ENCODE measurements around the gene PTPRK.

DNA sequence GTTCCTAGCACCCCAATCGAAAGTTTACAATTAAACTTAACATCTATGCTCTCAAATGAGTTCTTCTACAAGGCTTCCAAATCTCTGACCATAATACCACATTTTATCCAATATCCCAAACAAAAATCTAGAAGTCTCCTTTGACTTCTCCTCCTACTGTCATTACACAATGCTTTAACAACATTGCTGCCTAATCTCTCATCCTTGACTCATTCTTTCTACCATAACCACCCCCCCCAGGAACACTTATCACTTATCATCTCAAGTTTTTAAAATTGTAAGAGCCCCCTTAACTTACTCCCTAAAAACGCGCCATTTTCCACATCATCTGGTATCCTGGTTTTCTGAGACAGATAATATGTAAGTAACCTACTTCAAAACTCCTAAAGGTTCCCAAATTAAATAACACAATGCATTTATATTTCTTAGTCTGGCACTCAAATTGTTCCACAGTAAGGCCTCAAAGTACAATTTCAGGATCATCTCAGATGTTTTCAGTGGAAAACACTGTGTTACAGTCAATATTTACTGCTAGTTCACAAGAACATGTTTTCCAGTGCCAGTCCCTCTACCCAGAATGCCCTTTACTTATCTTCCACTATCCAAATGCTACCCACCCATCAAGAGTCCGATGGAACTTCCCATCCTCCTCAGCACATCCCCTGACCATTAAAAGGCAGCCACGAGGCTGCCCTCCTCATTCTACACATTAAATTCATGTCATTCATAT is 311.4 kb downstream of the PTPRK start:
- TF ChIP-seq TARDBP (IDR thresholded peaks at IDR 0.05): no peak
- no peak for TF ChIP-seq PKNOX1 (IDR thresholded peaks at IDR 0.05)
- no peak for TF ChIP-seq NFRKB (IDR thresholded peaks at IDR 0.05)
- TF ChIP-seq FOXK2 (IDR thresholded peaks at IDR 0.05): no peak
- TF ChIP-seq SP1 (IDR thresholded peaks at IDR 0.05): no peak
- TF ChIP-seq ARNT (IDR thresholded peaks at IDR 0.05): no peak
- no peak for TF ChIP-seq ZNF384 (IDR thresholded peaks at IDR 0.05)
- no peak for TF ChIP-seq ELF4 (IDR thresholded peaks at IDR 0.05)
- no peak for TF ChIP-seq FOXM1 (IDR thresholded peaks at IDR 0.05; ENCODE audit: borderline replicate concordance)

All from HEK293T (cell line).